Prostate gland (tissue), 2 donors: ENCODE measurements around the gene SENP8.

ENCODE experiments used
- CTCF ChIP-seq, 4 experiments: fragments of 200-600 bp in 2 of 4; fragments of 450-650 bp in 2 of 4; sonication (generic) in 2 of 4; IDR thresholded peaks; 1 replicate in 3 of 4; 2 replicates in 1 of 4; pipeline ENCODE4 v1.5.1; 2016 to 2019; ENCODE audit warnings: antibody characterized with exemption in 4 of 4, mild to moderate bottlenecking in 2 of 4, moderate library complexity in 2 of 4
- POLR2A ChIP-seq: fragments of 450-650 bp; IDR thresholded peaks from one replicate; pipeline ENCODE4 v1.6.1; 2016; ENCODE audit warnings: antibody characterized with exemption, mild to moderate bottlenecking
- POLR2AphosphoS5 ChIP-seq: sonication (generic); formaldehyde crosslinking; IDR thresholded peaks from one replicate; pipeline ENCODE4 v1.6.1; 2017; ENCODE audit warnings: antibody characterized with exemption

- TF ChIP-seq POLR2A: no peak
- TF ChIP-seq CTCF (IDR thresholded peaks at IDR 0.05): no peak
- TF ChIP-seq POLR2AphosphoS5: no peak
Measured at GRCh38 chr15:72169921-72170611, 51.9 kb downstream of the SENP8 start.
